NCI-H146 (cell line): ENCODE data around the gene DHRS12.
"Not testable (repeated sequence)": the region's sequence is repeated elsewhere in the genome, so short reads cannot be mapped to it uniquely, and the experiment has no call there.

ENCODE experiments used
- DNase-seq: peaks from one replicate; lab custom pipeline; 2025; lab: John Stamatoyannopoulos, UW

The DHRS12 gene

DNA sequence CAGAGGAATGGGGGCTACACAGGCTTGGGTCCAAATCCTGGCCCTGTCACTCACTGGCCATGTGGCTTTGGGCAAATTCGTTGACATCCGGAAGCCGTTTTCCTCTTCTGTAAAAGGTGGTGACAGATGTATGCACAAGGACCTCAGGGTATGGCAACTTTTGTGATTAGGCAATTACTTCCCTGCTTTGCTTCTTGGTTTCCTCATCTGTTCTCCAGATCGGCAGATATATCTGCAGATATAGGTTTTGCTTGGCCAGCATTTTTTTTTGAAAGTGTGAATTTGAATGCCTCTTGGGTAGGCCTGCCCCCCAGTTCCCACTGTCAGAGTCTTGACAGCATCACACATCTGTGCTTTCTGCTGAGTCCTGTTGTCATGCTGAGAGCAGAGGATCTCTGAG lies 23.3 kb upstream of the DHRS12 start:
- no peak for DNase-seq

DNA sequence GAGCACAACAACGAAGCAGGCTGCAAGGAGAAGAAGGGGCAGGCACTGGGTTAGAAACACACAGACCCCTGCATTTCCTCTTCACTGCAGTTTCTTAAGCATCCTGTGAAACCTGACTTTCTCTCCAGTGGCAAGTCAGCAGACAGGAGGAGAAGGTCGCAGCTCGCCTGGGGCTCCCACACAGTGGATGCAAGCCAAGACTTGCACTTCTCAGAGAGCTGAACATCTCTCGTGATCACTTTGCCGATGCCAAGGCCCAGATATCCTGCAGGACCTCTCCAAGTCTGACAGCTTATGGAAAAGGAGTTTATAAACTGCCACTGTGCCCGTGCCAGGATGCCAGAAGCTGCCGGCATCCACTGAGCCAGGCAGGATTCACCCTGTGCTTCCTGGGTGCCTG lies 22.6 kb upstream of the DHRS12 start:
- no peak for DNase-seq

DNA sequence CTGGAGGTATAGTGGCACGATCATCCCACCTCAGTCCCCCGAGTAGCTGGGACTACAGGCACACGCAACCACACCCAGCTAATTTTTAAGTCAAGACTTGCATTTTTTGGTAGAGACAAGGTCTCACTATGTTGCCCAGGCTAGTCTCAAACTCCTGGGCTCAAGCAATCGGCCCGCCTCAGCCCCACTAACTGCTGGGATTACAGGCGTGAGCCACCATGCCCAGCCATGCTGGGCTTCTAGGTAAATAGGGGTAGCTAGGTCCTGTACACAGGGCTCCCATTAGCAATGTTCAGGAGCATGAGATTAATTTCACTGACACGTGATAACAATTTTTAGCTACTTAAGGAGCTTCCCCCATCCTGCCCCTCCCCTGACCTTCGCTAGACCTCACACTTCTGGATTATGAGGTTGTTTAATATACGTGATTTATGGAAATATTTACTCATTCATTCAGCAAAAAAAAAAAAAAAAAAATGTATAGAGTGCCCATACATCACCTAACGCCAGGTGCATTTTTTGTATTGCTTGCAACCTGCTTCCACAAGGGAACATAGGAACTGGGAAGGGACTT lies 21.8 kb upstream of the DHRS12 start:
- DNase-seq: no peak

DNA sequence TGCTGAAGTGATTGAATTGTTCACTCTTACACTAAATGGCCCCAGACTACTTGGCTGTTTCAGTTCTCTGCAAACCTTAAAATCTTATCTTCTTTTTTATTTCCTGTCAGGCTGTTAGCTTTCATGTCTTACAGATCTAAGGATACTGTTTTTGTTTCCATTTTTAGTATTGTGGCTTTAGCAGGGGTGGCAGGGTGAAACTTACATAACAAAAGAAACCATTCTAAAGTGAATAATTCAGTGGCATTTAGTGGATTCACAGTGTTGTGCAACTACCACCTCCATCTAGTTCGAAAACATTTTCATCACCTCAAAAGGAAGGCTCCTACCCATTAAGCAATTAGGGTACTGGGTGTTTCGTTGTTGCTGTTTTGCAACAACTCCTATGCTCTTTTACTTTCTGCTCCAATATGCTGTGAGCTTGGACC lies 21.2 kb upstream of the DHRS12 start:
- no peak for DNase-seq

DNA sequence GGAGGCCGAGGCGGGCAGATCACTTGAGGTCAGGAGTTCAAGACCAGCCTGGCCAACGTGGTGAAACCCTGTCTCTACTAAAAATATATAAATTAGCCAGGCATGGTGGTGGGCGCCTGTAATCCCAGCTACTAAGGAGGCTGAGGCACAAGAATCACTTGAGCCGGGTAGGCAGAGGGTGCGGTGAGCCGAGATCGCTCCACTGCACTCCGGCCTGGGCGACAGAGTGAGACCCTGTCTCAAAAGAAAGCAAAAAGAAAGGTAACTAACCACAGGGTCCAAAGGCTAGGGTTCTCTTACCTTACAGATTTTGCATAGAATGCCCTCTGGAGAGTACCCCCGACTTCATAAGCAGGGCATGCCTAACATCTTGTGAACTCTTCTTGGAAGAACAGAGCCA lies 20.7 kb upstream of the DHRS12 start:
- DNase-seq: not testable (repeated sequence)

DNA sequence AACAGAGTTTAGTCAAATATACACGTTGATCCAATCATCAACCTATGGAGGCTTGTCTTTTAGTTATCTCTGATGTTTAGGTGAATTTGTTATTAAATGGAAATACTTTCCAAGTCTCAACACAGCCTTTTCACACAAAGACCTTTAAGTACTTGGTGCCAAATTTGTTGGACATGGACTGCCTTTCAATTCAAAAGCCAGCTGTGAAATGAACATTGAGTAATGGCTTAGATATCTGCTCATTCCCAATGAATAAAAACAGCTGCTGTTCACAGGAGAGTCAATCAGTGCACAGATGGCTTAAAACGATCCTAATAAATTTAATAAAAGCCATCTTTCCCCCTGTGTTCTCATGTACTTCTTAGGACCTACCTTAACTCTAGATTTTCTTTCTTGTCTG lies 19.9 kb upstream of the DHRS12 start:
- DNase-seq: no peak

DNA sequence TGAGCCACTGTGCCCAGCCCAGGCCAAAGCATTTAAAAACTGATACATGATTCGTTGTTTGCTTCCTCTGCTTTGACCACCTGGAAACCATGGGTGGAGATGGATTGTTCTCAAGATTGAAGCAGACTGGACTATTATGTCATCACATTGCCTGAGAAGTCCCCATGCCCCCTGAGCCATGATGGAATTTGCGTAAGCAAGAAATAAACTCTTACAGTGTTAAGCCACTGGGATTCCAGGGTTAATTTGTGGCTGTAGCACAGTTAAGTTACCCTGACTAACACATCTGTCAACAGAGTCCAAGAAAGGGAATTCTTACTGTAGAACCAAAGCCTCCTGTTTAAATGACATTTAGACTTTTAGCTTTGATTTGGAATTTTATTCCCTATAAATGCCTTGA lies 19.4 kb upstream of the DHRS12 start:
- no peak for DNase-seq

DNA sequence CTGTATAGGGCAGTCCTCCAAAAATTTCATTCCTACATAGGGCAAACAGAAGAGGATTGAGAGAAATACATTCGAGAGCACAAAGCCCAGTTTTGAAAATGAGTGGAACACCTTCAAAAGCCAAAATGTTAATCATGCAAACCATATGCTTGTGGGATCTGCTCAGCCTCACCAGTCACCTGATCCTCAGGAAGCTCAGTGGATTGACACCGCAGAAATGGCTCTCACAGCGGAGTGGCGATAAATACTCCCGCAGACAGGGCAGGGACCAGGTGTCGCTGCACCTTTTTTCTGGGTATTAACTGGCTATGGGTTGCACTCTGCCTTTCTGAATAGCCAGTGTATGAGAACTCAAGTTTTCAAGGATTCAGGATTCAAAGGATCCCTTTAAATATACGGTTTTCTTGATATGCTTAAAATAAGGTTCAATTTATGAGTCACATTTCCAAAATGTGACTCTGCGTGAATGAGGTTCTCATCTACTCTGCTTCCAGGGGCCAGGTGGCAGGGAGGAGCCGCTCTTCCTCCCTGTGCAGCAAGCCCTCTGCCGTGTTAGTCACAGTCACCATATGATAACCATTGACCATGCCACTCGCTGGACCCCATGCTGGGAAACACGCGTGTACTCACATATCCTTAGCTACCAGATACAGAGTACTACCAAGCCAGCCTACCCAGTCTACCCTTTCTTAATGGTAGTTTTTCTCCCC lies 18.3 kb upstream of the DHRS12 start:
- DNase-seq: peak; percentile 15

DNA sequence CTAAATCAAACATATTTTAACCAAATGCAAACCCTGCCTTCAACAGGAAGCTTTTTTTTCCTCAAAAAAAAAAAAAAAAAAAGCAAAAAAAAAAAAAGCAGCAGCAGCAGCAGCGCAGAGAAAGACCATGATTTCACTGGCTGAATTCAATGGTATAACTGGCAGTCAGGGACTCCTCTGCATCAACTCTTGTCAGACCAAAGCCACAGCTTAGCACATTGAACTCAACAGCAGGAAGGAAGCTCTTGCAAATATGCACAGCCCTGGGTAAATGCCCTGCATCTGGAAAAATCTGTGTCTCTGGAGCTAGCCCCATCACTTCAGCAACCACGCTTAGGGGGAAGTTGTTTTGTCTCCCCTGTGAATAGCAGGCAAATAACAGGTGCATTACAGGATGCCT lies 17.6 kb upstream of the DHRS12 start:
- DNase-seq: no peak

DNA sequence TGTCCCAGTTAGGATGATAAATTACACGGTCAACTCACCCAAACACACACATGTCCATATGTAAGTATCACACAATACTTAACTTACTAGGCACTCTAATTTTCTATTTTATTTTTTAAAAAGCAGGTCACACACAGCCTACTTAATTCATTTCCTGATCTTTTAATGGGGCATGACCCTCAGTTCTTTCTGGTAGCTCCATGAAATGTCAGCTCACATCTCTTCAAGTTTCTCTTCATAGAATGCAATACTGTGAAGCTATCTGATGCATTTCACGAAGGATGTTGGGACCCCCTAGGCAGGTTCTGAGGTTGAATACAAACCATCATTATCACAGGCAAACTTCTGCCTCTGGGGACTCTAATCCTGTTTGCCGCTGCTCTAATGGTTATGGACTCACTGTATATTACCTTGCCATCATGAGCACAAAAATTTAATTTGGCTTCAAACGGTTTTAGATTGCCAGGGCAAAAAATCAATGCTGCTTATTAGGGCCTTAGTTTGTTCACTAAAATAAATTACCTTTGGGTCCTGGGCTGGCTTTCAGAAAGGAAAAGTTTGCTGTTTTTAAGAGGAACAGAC lies 16.1 kb upstream of the DHRS12 start:
- no peak for DNase-seq

DNA sequence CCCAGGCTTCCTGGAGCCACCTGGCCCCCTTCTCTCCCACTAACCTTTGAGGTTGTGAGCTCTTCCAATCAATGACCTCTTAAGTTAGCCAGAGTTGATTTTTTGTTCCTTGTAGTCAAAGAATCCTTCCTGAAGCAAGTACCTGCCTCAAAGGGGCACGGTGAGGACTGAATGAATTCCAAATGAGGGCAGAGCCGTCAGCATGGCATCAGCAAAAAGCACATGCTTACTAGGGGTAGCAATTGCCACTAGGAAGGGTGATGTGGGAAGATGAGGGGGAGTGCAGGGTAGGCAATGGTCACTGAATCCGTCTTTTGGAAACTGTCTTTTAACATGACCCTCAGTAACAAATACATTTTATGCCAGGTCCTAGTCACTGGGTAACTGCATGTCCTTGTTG lies 15.6 kb upstream of the DHRS12 start:
- DNase-seq: no peak

DNA sequence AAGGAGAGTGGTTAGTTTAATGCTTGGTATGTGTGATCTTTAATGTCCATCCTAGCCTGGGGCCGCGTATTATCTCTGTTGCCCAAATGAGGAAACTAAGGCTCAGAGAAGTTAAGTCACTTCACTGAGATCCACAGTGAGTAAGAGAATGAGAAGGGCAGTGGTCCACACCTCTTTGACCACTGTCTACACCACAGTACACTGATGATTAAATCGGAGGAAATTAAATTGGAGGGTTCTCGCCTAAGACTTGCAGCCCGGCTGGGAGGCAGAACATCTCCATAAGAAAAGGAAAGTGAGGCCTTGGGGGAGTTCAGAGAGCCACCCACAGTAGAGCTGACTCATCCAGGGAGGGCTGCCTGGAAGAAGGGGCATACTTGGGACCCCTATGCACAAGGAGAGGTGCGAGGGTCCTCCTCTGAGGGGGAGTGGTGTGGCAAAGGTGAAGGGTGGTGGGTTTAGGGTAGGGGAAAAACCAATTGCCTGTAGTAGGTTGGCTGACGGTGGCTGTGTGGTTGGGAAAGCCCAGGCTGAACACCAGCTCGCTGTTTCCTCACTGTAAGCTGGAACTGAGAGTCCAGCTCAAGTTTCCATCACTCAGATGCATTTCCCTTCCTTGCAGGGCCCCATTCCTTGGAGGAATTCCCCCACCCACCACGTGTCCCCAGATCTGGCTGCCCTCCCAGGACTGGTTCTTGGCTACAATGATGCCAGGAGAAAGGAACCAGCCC lies 15.0 kb upstream of the DHRS12 start:
- no peak for DNase-seq

DNA sequence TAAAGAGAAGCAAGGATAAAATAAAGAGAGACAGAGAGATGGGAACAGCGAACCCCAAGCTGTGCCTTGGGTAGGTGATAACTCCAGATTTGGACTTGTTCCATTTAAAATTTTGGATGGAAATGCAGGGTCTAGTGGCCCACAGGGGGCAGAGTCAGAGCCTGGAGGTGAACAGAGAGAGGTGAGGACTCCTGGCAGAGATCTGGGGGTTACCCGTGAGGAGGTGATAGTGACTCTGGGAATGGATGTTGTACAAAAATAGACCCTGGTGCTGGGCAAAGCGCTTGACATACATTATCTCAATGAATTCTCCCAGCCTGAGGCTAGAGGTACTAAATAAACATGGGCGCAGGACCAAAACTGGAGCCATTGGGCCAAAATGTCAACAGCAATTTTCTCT lies 14.3 kb upstream of the DHRS12 start:
- DNase-seq: no peak

DNA sequence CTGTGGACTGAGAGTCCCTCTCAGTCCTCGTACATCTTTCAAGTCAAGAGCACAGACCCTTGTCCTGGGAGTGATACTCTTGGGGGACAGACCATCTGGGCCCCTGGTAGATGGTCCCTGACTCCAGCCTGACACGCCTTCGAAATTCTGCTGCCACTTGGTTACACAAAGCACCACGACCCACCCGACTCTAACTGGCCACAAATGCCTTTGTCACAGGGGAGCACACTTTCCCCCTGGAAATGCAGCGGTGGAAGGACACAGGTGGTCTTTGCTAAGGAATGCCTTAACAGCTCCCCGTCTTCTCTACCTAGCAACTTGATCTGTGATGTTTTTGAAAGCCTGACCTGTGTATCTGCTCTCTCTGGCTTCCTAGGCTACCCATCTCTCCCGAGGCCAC lies 13.8 kb upstream of the DHRS12 start:
- DNase-seq: no peak

DNA sequence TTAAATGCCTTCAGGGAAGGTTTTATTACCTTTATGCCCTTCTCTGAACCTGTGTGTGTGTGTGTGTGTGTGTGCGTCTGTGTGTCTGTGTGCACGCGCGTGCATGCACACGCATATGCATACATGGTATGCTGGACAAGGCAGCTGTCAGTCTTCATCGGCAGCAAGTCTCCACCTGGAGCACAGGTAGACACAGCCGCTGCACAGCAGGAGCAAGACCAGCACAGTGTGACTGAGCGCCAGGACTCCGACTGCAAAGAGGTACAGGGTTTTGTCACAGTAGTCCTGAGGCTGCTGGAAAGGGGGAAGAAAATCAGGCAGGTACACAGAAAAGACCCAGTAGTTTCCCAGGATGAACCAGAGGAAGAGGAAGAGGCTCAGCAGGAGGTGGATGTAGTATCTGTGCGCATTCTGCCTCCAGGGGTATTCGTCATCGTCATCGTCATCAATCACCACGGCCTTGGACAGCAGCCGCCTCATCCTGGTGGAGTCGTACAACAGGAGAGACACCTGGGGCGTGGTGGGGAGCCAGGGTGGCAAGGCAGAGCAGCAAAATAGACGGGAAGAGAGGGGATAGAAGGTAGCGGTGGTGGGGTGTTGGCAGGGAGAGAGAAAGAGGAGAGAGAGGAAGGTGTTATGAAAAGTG lies 12.8 kb upstream of the DHRS12 start:
- DNase-seq: peak; percentile 74

DNA sequence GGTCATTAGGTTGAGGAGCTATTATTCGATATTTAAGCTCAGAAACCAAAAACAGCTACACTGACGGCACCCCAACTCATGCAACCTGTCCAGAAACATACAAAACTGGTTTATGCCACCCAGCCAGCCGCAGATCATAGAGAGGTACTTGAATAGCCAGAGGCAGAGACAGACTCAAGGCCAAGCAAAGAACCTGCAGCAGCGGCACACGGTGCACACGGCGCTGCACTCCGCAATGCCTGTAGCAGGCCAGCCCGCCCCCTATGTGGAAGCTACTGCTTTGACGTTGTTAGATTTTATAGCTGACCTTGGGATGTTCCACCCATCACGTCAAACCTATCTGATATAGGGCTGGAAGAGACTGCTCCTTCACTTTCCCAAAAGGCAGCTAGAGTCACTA lies 11.9 kb upstream of the DHRS12 start:
- DNase-seq: peak; percentile 26

DNA sequence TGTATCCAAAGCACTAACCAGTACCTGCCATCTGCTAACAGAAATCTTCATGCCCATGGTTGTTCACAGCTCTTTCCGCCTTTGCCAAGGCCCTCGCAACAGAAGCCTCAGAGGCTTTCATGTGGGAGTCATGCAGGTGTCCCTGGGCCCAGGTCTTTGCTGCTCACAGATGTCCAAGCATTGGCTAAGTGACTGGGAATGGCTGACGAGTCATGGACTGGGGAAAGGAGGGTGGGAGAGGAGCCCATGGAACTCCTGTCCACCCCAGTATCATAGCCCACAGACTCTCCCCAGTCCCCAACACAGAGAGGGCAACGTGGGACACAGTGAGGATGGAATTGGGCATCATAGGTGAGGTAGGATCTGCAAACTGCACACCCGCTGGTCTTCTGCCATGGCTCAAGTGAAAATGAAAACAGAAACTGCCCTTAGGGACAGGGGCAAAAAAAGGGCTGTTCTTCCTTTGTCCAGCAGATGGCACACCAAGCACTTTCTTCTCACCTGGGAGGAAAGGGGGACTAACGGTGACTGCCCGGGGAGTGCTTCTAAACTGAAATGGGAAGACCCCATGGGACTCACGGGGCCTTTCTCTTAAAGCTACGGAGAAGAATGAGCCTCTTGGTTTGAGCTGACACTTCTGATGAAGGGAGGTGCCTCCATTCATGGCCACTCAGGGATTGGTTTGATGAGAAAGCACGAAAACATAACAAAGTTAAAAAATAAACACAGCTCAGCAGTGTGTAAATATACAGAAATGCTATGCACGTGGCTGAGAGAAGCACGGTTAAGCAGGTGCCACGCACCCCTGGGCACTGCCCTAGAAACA lies 11.1 kb upstream of the DHRS12 start:
- peak; percentile 69 for DNase-seq

DNA sequence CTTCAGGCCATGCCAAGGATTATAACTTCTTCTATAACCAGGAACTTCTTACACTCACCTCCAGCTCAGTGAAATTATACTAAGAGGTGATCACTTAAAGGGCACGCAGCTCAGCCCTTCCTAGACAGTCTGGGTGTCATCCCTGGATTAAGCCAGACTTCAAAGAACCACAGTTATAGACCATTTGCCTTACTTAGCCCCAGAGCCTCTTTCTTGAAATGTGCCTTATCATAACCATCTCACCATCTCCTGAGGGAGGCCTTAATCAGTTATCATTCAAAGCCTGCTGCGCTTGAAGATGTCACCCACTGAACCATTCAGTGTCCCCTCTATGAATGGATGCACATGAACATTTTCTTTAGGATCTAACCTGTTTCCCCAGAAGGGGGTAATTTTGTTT lies 10.1 kb upstream of the DHRS12 start:
- DNase-seq: no peak

DNA sequence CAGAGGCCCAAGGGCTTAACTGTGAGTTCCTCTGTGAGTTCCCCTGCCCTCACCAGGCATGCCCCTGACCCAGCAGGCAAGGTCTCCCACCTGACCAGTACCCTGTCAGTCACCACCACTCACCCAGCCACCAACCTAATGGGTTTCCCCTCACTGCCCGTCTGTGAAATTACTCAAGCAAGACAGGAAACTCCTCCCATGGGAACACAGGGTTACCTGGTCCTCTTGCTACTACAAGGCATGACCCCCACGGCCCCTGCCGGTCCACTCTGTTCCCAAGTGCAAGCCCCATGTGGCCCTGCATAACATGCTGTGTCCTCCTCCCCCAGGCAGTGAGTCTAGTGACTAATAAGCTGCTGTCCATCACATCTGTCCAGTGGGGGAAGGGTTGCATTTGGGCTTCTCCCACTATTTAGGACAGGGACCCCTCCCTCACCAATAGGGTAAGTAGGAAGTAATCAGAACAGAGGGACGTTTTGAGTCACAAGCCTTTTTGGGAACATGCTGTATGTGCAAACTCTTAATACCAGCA lies 8.0 kb upstream of the DHRS12 start:
- no peak for DNase-seq

DNA sequence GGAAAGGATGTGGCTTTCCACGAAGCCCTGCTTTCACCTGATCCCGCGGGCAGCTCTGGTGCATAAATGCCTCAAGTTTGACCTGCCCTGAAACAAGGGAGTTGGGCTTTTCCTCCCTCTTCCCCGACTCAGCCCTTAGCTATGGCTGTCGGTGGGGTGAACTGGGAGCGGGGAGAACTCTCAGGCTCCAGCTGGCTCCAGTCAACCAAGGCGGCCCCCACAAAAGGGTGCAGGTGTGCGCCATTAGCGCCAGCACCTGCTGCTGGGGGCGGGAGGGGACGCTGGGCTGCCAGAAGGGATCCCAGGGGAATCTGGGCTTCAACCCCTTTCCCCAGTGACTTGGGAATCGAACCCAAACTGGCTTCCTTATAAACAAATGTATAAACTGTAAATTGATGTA lies 7.1 kb upstream of the DHRS12 start:
- peak; percentile 76 for DNase-seq

DNA sequence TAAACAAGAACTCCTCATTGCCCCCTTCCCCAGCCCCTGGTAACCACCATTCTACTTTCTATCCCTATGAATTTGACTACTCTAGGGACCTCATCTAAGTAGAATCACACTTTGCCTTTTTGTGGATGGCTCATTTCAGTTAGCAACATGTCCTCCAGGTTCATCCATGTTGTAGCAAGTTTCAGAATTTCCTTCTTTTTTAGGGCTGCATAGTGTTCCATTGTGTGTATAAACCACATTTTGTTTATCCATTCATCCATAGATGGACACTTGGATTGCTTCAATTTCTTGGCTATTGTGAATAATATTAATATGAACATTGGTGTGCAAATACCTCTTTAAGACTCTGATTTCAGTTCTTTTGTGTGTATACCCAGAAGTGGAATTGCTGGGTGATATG lies 4.8 kb upstream of the DHRS12 start:
- DNase-seq: no peak
